Uterus (tissue), 4 donors: Measurements from ENCODE around the gene ADAMTS9. TPM values are rescaled to one million over a fixed set of nuclear protein-coding genes. Genes with fewer than 3 reads are reported as not detected.

Source experiments
- DNase-seq, 2 donors: peaks; one replicate each; pipeline ENCODE4 v3.0.0-alpha.2; 2019 to 2020
- H3K27ac ChIP-seq, 2 donors: fragments of 200-600 bp; sonication (generic); 1 replicate in 1 of 2; 2 replicates in 1 of 2; pipeline ENCODE4 v1.5.1; 2016 to 2018
- H3K27me3 ChIP-seq, 2 donors: fragments of 200-600 bp; sonication (generic); one replicate each; pipeline ENCODE4 v1.5.1; 2018 to 2019; ENCODE audit warnings: control low read depth in 1 of 2
- H3K36me3 ChIP-seq, 2 donors: fragments of 200-600 bp; sonication (generic); one replicate each; pipeline ENCODE4 v1.5.1; 2019; ENCODE audit warnings: control low read depth in 1 of 2
- H3K4me1 ChIP-seq, 2 donors: fragments of 200-600 bp; sonication (generic); one replicate each; pipeline ENCODE4 v1.5.1; 2018 to 2019; ENCODE audit warnings: control low read depth in 1 of 2
- H3K4me3 ChIP-seq, 2 donors: fragments of 200-600 bp; sonication (generic); 1 replicate in 1 of 2; 2 replicates in 1 of 2; pipeline ENCODE4 v1.5.1; 2018 to 2019; ENCODE audit warnings: mild to moderate bottlenecking in 1 of 2
- H3K9me3 ChIP-seq, 2 donors: fragments of 200-600 bp; sonication (generic); one replicate each; pipeline ENCODE4 v1.5.1; 2019; ENCODE audit warnings: control low read depth in 1 of 2
- POLR2A ChIP-seq, 2 donors: fragments of 450-650 bp; IDR thresholded peaks; one replicate each; pipeline ENCODE4 v1.6.1; 2016; ENCODE audit warnings: antibody characterized with exemption in 2 of 2, mild to moderate bottlenecking in 1 of 2, moderate library complexity in 1 of 2
- intact Hi-C: fragments of 100-400 bp; cut with DNase I; formaldehyde crosslinking; loops from one replicate; pipeline ENCODE4 v1.15.1; 2023; ENCODE audit warnings: low total_unique reads
- total RNA-seq, 4 donors: library from RNA; depleted of rRNA in 3 of 4; stranded (reverse); fragments of >200 nt in 3 of 4; gene quantifications; one replicate each; pipeline versions ENCODE4 v1.1.0 to v1.2.4, GENCODE V29; 2014 to 2023
- TF ChIP-seq, protein P1 (sequence below), 4 experiments: fragments of 200-600 bp in 2 of 4; fragments of 450-650 bp in 2 of 4; sonication (generic) in 2 of 4; IDR thresholded peaks; one replicate each; pipeline ENCODE4 v1.5.1; 2016 to 2019; ENCODE audit warnings: antibody characterized with exemption in 4 of 4, mild to moderate bottlenecking in 2 of 4, moderate library complexity in 1 of 4
- donor health status: DM: yes; HTN: yes; CAD: no.

Gene ADAMTS9
- total RNA-seq, 4 donors from 2014 or later: 17.4 to 197 (median 160) TPM

DNA sequence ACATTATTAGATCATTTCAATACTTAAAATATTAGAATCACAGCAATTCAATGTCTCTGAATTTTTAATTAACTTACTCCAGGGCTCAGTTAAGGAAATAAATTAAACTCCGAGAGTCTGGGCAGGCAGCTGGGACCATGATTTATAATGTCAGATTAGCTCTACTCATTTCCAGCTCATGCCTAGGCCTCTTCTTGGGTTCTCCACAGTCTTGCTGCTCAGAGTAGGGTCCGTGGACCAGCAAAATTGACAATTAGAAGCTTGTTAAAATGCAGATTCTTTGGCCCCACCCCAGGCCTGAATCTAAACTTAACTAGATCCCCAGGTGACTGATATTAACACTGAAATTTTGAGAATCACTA, 28.2 kb downstream of the ADAMTS9 start:
- H3K27ac ChIP-seq: no peak overlapping the region
- no peaks in the 10 kb centered on the region for H3K4me1 ChIP-seq
- TF ChIP-seq, protein P1, sequence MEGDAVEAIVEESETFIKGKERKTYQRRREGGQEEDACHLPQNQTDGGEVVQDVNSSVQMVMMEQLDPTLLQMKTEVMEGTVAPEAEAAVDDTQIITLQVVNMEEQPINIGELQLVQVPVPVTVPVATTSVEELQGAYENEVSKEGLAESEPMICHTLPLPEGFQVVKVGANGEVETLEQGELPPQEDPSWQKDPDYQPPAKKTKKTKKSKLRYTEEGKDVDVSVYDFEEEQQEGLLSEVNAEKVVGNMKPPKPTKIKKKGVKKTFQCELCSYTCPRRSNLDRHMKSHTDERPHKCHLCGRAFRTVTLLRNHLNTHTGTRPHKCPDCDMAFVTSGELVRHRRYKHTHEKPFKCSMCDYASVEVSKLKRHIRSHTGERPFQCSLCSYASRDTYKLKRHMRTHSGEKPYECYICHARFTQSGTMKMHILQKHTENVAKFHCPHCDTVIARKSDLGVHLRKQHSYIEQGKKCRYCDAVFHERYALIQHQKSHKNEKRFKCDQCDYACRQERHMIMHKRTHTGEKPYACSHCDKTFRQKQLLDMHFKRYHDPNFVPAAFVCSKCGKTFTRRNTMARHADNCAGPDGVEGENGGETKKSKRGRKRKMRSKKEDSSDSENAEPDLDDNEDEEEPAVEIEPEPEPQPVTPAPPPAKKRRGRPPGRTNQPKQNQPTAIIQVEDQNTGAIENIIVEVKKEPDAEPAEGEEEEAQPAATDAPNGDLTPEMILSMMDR (IDR thresholded peaks at IDR 0.05): no peak
- no peak for TF ChIP-seq POLR2A (IDR thresholded peaks at IDR 0.05)
- intact Hi-C loops: no loop called here
- H3K4me3 ChIP-seq: no peak overlapping the region
- no peaks in the 10 kb centered on the region for H3K9me3 ChIP-seq
- no peaks in the 10 kb centered on the region for H3K27me3 ChIP-seq
- H3K36me3 ChIP-seq: no peaks in the 10 kb centered on the region
- no peak for DNase-seq

GRCh38 chr3:64658001-64658400, 29.8 kb downstream of the ADAMTS9 start:
- Histone ChIP-seq H3K27me3 (no peaks in the 10 kb centered on the region), H3K9me3 (no peaks in the 10 kb centered on the region), H3K27ac (no peak overlapping the region), H3K4me1 (no peaks in the 10 kb centered on the region), H3K36me3 (no peaks in the 10 kb centered on the region), H3K4me3 (no peak overlapping the region)
- DNase-seq: no peak
- no peak for TF ChIP-seq POLR2A (IDR thresholded peaks at IDR 0.05)
- TF ChIP-seq, protein P1 (IDR thresholded peaks at IDR 0.05): no peak
- intact Hi-C loops: no loop called here

DNA sequence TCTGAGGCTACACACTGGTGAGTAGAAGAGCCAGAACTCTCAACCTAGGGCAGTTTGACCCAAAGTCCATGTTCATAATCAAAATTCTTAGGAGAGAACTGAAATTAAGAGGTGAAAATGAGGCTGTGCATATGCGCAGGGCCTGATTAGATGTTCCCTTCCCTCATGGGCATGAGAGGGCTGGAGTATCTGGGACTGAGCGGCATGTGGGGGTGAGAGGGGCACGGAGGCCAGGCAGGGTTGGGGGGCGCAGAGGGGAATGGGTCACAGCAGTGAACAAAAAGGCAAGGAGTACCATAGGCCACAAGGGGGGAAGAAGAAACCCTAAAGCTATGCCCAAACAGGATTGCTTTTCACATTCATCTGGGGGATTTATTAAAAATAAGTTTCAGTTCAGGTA, 31.3 kb downstream of the ADAMTS9 start:
- no peak for TF ChIP-seq POLR2A (IDR thresholded peaks at IDR 0.05)
- TF ChIP-seq, protein P1 (IDR thresholded peaks at IDR 0.05): no peak
- H3K4me3 ChIP-seq: no peak overlapping the region
- H3K9me3 ChIP-seq: no peaks in the 10 kb centered on the region
- no peak overlapping the region for H3K27ac ChIP-seq
- H3K4me1 ChIP-seq: peaks cover 0 to 3% of the 10 kb centered on the region in 2 donors
- DNase-seq: no peak
- H3K36me3 ChIP-seq: no peaks in the 10 kb centered on the region
- intact Hi-C loops: no loop called here
- no peaks in the 10 kb centered on the region for H3K27me3 ChIP-seq

DNA sequence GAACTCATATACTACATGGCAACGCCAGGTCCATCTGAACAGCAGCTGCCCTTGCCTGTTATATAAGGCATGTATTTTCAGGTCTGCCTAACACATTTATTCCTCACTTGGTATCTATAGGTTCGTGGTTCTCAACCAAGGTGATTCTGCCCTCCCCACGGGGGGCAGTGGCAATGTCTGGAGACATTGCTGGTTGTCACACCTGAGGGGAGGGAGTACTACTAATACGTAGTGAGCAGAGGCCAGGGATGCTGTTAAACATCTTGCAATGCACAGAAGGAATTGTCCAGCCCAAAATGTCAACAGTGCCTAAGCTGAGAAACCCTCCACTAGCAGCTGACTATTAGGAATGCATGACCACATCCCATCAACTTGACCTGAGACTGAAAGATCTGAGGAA, 32.6 kb downstream of the ADAMTS9 start:
- Histone ChIP-seq H3K27me3 (no peaks in the 10 kb centered on the region), H3K27ac (no peak overlapping the region), H3K36me3 (no peaks in the 10 kb centered on the region), H3K4me1 (peaks cover 0 to 10% of the 10 kb centered on the region in 2 donors), H3K4me3 (no peak overlapping the region), H3K9me3 (no peaks in the 10 kb centered on the region)
- intact Hi-C loops: no loop called here
- DNase-seq: no peak
- no peak for TF ChIP-seq POLR2A (IDR thresholded peaks at IDR 0.05)
- TF ChIP-seq, protein P1 (IDR thresholded peaks at IDR 0.05): no peak

- no peak for DNase-seq
- Histone ChIP-seq H3K9me3 (no peaks in the 10 kb centered on the region), H3K4me1 (peaks cover 0 to 10% of the 10 kb centered on the region in 2 donors), H3K27me3 (no peaks in the 10 kb centered on the region), H3K27ac (no peak overlapping the region), H3K36me3 (no peaks in the 10 kb centered on the region), H3K4me3 (no peak overlapping the region)
- TF ChIP-seq POLR2A (IDR thresholded peaks at IDR 0.05): no peak
- TF ChIP-seq, protein P1 (IDR thresholded peaks at IDR 0.05): no peak
- intact Hi-C loops: no loop called here
These were observed 33.8 kb downstream of the ADAMTS9 start for GRCh38 chr3:64654013-64654412.
